SK-N-SH (cell line): ENCODE data around the gene SNAP91. TPM values are rescaled to one million over a fixed set of nuclear protein-coding genes. Genes with fewer than 3 reads are reported as not detected.

ENCODE experiments used
- CTCF ChIA-PET: fragments of 300-600, 350-600 bp; formaldehyde crosslinking; extraction: SDS; loops from one replicate; lab custom pipeline; 2021; lab: Yijun Ruan, JAX
- POLR2A ChIA-PET: fragments of 350-600 bp; sonication (Branson Sonifier 250); formaldehyde crosslinking; extraction: SDS; loops from one replicate; lab custom pipeline; 2020; ENCODE audit warnings: antibody characterized with exemption, inconsistent platforms; lab: Yijun Ruan, JAX
- DNase-seq: peaks from one replicate; pipeline ENCODE4 v3.0.0; 2012
- H2AFZ ChIP-seq: fragments of 200-600 bp; sonication (generic); 2 replicates; pipeline ENCODE4 v1.8.1; 2016; ENCODE audit warnings: antibody characterized with exemption, mild to moderate bottlenecking, low read depth
- H3F3A ChIP-seq: fragments of 200-600 bp; sonication (generic); replicated peaks from 2 replicates; pipeline ENCODE3; 2016; ENCODE audit warnings: antibody characterized with exemption, mild to moderate bottlenecking; ENCODE audit not compliant: insufficient read depth
- H3K27ac ChIP-seq, 2 experiments: fragments of 200-500 bp in 1 of 2; fragments of 200-600 bp in 1 of 2; sonication (Bioruptor generic) in 1 of 2; sonication (generic), shearing (Covaris generic) in 1 of 2; 2 replicates each; pipeline versions ENCODE4 v1.5.1 to v1.6.1; 2014 to 2016; ENCODE audit warnings: low read depth in 2 of 2, inconsistent platforms in 1 of 2, low read length in 1 of 2, mild to moderate bottlenecking in 1 of 2, mixed read lengths in 1 of 2
- H3K27me3 ChIP-seq: fragments of 200-600 bp; sonication (generic), shearing (Covaris generic); 2 replicates; pipeline ENCODE4 v1.6.1; 2016; ENCODE audit warnings: mixed run types; ENCODE audit not compliant: insufficient read depth
- H3K36me3 ChIP-seq, 2 experiments: fragments of 200-500 bp in 1 of 2; fragments of 200-600 bp in 1 of 2; sonication (Bioruptor generic) in 1 of 2; sonication (generic) in 1 of 2; replicated peaks in 1 of 2; 2 replicates each; pipeline versions ENCODE3 to v1.5.1; 2014 to 2016; ENCODE audit warnings: low read length in 1 of 2, mild to moderate bottlenecking in 1 of 2; ENCODE audit not compliant: insufficient read depth in 2 of 2, control insufficient read depth in 1 of 2
- H3K4me1 ChIP-seq, 2 experiments: fragments of 200-500 bp in 1 of 2; fragments of 200-600 bp in 1 of 2; sonication (Bioruptor generic) in 1 of 2; sonication (generic), shearing (Covaris generic) in 1 of 2; 2 replicates each; pipeline versions ENCODE4 v1.5.1 to v1.6.1; 2014 to 2016; ENCODE audit warnings: low read depth in 1 of 2, low read length in 1 of 2, mixed run types in 1 of 2; ENCODE audit not compliant: insufficient read depth in 2 of 2, control insufficient read depth in 1 of 2
- H3K4me2 ChIP-seq: fragments of 200-600 bp; sonication (generic), shearing (Covaris generic); 2 replicates; pipeline ENCODE4 v1.6.1; 2017; ENCODE audit warnings: mixed run types
- H3K4me3 ChIP-seq, 2 experiments: fragments of 200-500 bp in 1 of 2; fragments of 200-600 bp in 1 of 2; sonication (Bioruptor generic) in 1 of 2; sonication (generic), shearing (Covaris generic) in 1 of 2; 2 replicates each; pipeline versions ENCODE4 v1.5.1 to v1.8.1; 2014 to 2016; ENCODE audit warnings: low read depth in 2 of 2, inconsistent platforms in 1 of 2, low read length in 1 of 2, mild to moderate bottlenecking in 1 of 2, mixed read lengths in 1 of 2, moderate library complexity in 1 of 2
- H3K79me2 ChIP-seq: fragments of 200-600 bp; sonication (generic); 2 replicates; pipeline ENCODE4 v1.8.1; 2017; ENCODE audit warnings: mild to moderate bottlenecking; ENCODE audit not compliant: insufficient read depth
- H3K9ac ChIP-seq: fragments of 200-600 bp; sonication (generic); 2 replicates; pipeline ENCODE4 v1.6.1; 2017; ENCODE audit warnings: mixed run types
- H3K9me2 ChIP-seq: fragments of 200-600 bp; sonication (generic); 2 replicates; pipeline ENCODE4 v1.6.1; 2017; ENCODE audit warnings: mixed run types
- H3K9me3 ChIP-seq: fragments of 200-600 bp; sonication (generic); 2 replicates; pipeline ENCODE4 v1.6.1; 2017; ENCODE audit warnings: mixed run types, mild to moderate bottlenecking, moderate library complexity
- H4K20me1 ChIP-seq: fragments of 200-600 bp; sonication (generic); 2 replicates; pipeline ENCODE4 v1.6.1; 2017; ENCODE audit warnings: mild to moderate bottlenecking, mixed run types; ENCODE audit not compliant: insufficient read depth
- CHD2 ChIP-seq: fragments of 150-350 bp; IDR thresholded peaks from 2 replicates; pipeline ENCODE4 v1.6.1; 2018; ENCODE audit warnings: low read length; ENCODE audit not compliant: partially characterized antibody
- EP300 ChIP-seq, 2 experiments: IDR thresholded peaks; 2 replicates each; pipeline versions ENCODE4 v1.4.0 to v1.6.1; 2012; ENCODE audit warnings: borderline replicate concordance in 1 of 2, low read depth in 1 of 2, low read length in 1 of 2
- FOXJ3 ChIP-seq: sonication (generic); formaldehyde crosslinking; IDR thresholded peaks from 2 replicates; pipeline ENCODE4 v1.5.1; 2020; ENCODE audit warnings: mild to moderate bottlenecking, missing genetic modification reagents
- GABPA ChIP-seq: IDR thresholded peaks from 2 replicates; pipeline ENCODE4 v1.4.0; 2012; ENCODE audit warnings: low read depth, mild to moderate bottlenecking
- GATA2 ChIP-seq: sonication (generic); formaldehyde crosslinking; IDR thresholded peaks from 2 replicates; pipeline ENCODE4 v1.5.0; 2020; ENCODE audit warnings: mild to moderate bottlenecking, missing genetic modification reagents
- JUND ChIP-seq: IDR thresholded peaks from 2 replicates; pipeline ENCODE4 v1.4.0; 2012
- MXI1 ChIP-seq: IDR thresholded peaks from 2 replicates; pipeline ENCODE4 v1.6.1; 2012; ENCODE audit warnings: mild to moderate bottlenecking, low read depth, low read length, improper control_type of control experiment
- NFIC ChIP-seq: IDR thresholded peaks from 2 replicates; pipeline ENCODE4 v1.4.0; 2012; ENCODE audit warnings: borderline replicate concordance
- NRF1 ChIP-seq: IDR thresholded peaks from 2 replicates; pipeline ENCODE4 v1.6.1; 2012; ENCODE audit warnings: low read depth, mild to moderate bottlenecking, low read length
- RAD21 ChIP-seq: IDR thresholded peaks from 2 replicates; pipeline ENCODE4 v1.6.1; 2012; ENCODE audit warnings: mild to moderate bottlenecking, low read length
- RCOR1 ChIP-seq: fragments of 150-350 bp; IDR thresholded peaks from 2 replicates; pipeline ENCODE4 v1.6.1; 2017; ENCODE audit warnings: antibody characterized with exemption, low read length
- RFX5 ChIP-seq: IDR thresholded peaks from 2 replicates; pipeline ENCODE4 v1.6.1; 2012; ENCODE audit warnings: mild to moderate bottlenecking, improper control_type of control experiment, low read length
- SMC3 ChIP-seq: IDR thresholded peaks from 2 replicates; pipeline ENCODE4 v1.6.1; 2012; ENCODE audit warnings: low read depth, low read length, improper control_type of control experiment
- TCF12 ChIP-seq: IDR thresholded peaks from 2 replicates; pipeline ENCODE4 v1.4.0; 2012
- TEAD4 ChIP-seq: IDR thresholded peaks from 2 replicates; pipeline ENCODE4 v1.4.0; 2012; ENCODE audit warnings: mild to moderate bottlenecking, borderline replicate concordance; ENCODE audit not compliant: insufficient read depth
- YY1 ChIP-seq: IDR thresholded peaks from 2 replicates; pipeline ENCODE4 v1.4.0; 2012; ENCODE audit warnings: low read depth, mild to moderate bottlenecking
- WGBS: methylation state at CpG from one replicate; pipeline ENCODE4 v1.1.6; 2017; ENCODE audit warnings: low lambda C conversion rate; 5-methylcytosine and 5-hydroxymethylcytosine counted together
- polyA plus RNA-seq, 3 experiments: library from polyadenylated mRNA; depleted of rRNA; stranded (reverse); fragments of >200 nt; gene quantifications; 2 replicates each; pipeline ENCODE4 v1.2.3, GENCODE V29; 2012
- TF ChIP-seq, protein P1 (sequence below): IDR thresholded peaks from 2 replicates; pipeline ENCODE4 v1.4.0; 2012; ENCODE audit warnings: low read depth
- TF ChIP-seq, protein P2 (sequence below): IDR thresholded peaks from 2 replicates; pipeline ENCODE4; 2012
- TF ChIP-seq, protein P3 (sequence below): fragments of 150-350 bp; IDR thresholded peaks from 2 replicates; pipeline ENCODE4 v1.6.1; 2017; ENCODE audit warnings: antibody characterized with exemption, low read length, low read depth, borderline replicate concordance
- TF ChIP-seq, protein P4 (sequence below): fragments of 200-600 bp; sonication (generic); IDR thresholded peaks from 2 replicates; pipeline ENCODE4 v1.6.1; 2017; ENCODE audit warnings: antibody characterized with exemption, mild to moderate bottlenecking, moderate library complexity

The SNAP91 gene
- polyA plus RNA-seq, 1 of the 3 experiments (the other 2 are of a cell fraction) = 0.64 TPM

DNA sequence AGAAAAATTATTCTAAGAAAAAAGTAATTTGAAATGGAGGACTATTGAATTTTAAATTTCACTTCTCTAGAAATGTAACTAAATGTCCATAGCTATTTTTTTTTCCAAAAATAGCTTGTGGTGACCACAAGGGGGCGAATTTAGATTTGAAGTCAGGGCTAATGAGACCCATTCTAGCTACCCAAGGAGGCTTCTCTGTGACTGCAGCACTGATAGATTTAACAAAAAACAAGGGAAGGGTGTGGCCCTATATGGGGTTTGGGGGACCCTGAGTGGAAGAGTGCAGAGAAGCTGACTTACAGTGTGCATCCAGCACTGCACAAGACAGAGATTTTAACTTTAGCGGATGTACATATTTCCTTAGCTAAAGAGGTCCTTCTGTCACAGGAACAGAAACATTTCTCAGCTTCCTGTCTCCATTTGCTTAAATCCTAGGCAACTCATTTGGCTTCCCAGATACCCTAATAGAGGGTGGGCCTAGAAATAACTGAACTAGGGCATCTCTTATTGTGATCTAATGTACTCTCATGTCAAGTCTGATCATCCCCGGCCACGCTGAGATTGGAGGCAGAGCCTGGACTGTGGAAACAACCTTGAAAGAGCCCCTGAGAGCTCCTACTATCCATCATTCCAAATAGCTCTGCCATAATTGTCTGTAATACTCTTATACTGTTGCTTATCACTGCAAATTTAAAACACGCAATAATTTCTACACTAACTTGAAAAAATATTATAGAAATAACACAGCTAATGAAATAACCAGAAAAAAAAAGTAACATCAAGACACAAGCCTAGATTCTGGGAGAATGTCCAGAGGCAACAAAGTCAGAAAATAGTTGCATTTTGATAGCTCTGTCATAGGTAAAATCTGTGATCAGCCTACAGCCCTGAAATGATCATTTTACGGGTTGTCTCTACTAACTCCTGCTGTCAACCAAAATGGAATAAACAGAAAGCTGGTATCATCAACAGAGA is 93.6 kb downstream of the SNAP91 start:
- H3K9me3 ChIP-seq = no peaks in the 10 kb centered on the region
- H2AFZ ChIP-seq = peak overlapping the region; percentile 80; the same call in 1 of the 2 replicates
- no peaks in the 10 kb centered on the region for H3K27me3 ChIP-seq
- no peaks in the 10 kb centered on the region for H3F3A ChIP-seq
- 23% methylated on average over 6 of the region's 6 CpGs for WGBS
- ChIA-PET POLR2A (interaction anchor here (1.4 to 1.8 kb wide), 3 partner anchors 94 to 244 kb away, joined by 4 to 27 read pairs (median 15); partner anchors contain the start of genes CYB5R4, RIPPLY2 and SNAP91), CTCF (interaction anchor here (0.6 to 2.3 kb wide), 28 partner anchors 9 to 612 kb away, joined by 3 to 9 read pairs (median 3); partner anchors contain the start of genes CEP162, CYB5R4, DOP1A and RIPPLY2)
- TF ChIP-seq CHD2 (peak; percentile 73), YY1 (no peak), MXI1 (peak; percentile 34; the same call in 1 of the 2 replicates), RAD21 (peak; percentile 67), GATA2 (CRISPR knock-in tag) (peak; percentile 89), TCF12 (peak; percentile 49; the same call in 1 of the 2 replicates), RFX5 (0 out of 2 replicates have a peak, but pooled peaks have one; percentile 38), RCOR1 (peak; percentile 82), FOXJ3 (CRISPR knock-in tag) (peak; percentile 60), NRF1 (no peak), SMC3 (peak; percentile 56), EP300 (IDR thresholded peaks at IDR 0.05; ENCODE audit: borderline replicate concordance in 1 of 2, low read depth in 1 of 2, low read length in 1 of 2) (peak in 1 of 2 experiments; percentile 91; a peak in 2 of 4 replicates), TEAD4 (peak; percentile 66; the same call in 1 of the 2 replicates), NFIC (no peak), GABPA (0 out of 2 replicates have a peak, but pooled peaks have one; percentile 13), JUND (no peak)
- TF ChIP-seq, protein P1, sequence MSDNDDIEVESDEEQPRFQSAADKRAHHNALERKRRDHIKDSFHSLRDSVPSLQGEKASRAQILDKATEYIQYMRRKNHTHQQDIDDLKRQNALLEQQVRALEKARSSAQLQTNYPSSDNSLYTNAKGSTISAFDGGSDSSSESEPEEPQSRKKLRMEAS = no peak
- TF ChIP-seq, protein P2, sequence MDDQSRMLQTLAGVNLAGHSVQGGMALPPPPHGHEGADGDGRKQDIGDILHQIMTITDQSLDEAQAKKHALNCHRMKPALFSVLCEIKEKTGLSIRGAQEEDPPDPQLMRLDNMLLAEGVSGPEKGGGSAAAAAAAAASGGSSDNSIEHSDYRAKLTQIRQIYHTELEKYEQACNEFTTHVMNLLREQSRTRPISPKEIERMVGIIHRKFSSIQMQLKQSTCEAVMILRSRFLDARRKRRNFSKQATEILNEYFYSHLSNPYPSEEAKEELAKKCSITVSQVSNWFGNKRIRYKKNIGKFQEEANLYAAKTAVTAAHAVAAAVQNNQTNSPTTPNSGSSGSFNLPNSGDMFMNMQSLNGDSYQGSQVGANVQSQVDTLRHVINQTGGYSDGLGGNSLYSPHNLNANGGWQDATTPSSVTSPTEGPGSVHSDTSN = peak; percentile 49
- TF ChIP-seq, protein P3, sequence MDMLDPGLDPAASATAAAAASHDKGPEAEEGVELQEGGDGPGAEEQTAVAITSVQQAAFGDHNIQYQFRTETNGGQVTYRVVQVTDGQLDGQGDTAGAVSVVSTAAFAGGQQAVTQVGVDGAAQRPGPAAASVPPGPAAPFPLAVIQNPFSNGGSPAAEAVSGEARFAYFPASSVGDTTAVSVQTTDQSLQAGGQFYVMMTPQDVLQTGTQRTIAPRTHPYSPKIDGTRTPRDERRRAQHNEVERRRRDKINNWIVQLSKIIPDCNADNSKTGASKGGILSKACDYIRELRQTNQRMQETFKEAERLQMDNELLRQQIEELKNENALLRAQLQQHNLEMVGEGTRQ = no peak
- TF ChIP-seq, protein P4, sequence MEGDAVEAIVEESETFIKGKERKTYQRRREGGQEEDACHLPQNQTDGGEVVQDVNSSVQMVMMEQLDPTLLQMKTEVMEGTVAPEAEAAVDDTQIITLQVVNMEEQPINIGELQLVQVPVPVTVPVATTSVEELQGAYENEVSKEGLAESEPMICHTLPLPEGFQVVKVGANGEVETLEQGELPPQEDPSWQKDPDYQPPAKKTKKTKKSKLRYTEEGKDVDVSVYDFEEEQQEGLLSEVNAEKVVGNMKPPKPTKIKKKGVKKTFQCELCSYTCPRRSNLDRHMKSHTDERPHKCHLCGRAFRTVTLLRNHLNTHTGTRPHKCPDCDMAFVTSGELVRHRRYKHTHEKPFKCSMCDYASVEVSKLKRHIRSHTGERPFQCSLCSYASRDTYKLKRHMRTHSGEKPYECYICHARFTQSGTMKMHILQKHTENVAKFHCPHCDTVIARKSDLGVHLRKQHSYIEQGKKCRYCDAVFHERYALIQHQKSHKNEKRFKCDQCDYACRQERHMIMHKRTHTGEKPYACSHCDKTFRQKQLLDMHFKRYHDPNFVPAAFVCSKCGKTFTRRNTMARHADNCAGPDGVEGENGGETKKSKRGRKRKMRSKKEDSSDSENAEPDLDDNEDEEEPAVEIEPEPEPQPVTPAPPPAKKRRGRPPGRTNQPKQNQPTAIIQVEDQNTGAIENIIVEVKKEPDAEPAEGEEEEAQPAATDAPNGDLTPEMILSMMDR = peak; percentile 79
- H3K4me3 ChIP-seq = peak overlapping the region in 1 of 2 experiments; percentile 29; a peak in 3 of 4 replicates
- H3K9me2 ChIP-seq = no peaks in the 10 kb centered on the region
- peaks cover 0 to 34% of the 10 kb centered on the region in 2 experiments; a peak in 2 of 4 replicates for H3K4me1 ChIP-seq
- H3K27ac ChIP-seq = peak overlapping the region; percentile 29 to 100; a peak in 3 of 4 replicates
- no peak overlapping the region for H3K9ac ChIP-seq
- H3K79me2 ChIP-seq = no peaks in the 10 kb centered on the region
- DNase-seq = peak; percentile 71
- no peaks in the 10 kb centered on the region for H4K20me1 ChIP-seq
- no peaks in the 10 kb centered on the region for H3K36me3 ChIP-seq
- 0 out of 2 replicates have a peak overlapping the region, but pooled peaks have one; percentile 34 for H3K4me2 ChIP-seq
